H4 (cell line): ENCODE results near the gene PET100. TPM values are rescaled to one million over a fixed set of nuclear protein-coding genes. Genes with fewer than 3 reads are reported as not detected.

Source experiments
- DNase-seq: peaks from one replicate; pipeline ENCODE4 v3.0.0-alpha.2; 2015; ENCODE audit warnings: low spot score
- total RNA-seq: library from RNA; depleted of rRNA; stranded (reverse); fragments of >200 nt; shearing (Covaris generic); gene quantifications from 2 replicates; pipeline ENCODE4 v1.2.3, GENCODE V29; 2014

Gene PET100
- total RNA-seq, 1 experiment from 2014 or later = 67.1 TPM

DNA sequence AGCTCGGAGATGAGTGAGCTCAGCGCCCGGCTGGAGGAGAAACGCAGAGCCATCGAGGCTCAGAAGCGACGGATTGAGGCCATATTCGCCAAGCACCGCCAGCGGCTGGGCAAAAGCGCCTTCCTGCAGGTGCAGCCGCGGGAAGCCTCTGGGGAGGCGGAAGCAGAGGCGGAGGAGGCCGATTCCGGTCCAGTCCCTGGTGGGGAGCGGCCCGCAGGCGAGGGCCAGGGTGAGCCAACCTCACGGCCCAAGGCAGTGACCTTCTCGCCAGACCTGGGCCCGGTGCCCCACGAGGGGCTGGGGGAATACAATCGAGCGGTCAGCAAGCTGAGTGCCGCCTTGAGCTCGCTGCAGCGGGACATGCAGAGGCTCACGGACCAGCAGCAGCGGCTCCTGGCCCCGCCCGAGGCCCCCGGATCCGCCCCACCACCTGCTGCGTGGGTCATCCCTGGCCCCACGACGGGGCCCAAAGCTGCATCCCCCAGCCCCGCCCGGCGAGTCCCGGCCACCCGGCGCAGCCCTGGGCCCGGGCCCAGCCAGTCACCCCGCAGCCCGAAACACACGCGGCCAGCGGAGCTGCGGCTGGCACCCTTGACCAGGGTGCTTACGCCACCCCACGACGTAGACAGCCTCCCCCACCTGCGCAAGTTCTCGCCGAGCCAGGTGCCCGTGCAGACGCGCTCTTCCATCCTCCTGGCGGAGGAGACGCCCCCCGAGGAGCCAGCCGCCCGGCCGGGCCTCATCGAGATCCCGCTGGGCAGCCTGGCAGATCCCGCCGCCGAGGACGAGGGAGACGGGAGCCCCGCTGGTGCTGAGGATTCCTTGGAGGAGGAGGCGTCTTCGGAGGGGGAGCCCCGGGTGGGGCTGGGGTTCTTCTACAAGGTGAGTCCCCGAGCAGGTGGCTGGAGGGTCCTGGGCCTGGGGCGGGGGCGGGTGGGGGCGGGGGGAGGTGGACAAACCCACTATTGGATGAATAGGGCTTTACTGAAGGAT lies 17.0 kb upstream of the PET100 start:
- no peak for DNase-seq

- no peak for DNase-seq
Observed at GRCh38 chr19:7614859-7615741, 14.5 kb upstream of the PET100 start.

DNA sequence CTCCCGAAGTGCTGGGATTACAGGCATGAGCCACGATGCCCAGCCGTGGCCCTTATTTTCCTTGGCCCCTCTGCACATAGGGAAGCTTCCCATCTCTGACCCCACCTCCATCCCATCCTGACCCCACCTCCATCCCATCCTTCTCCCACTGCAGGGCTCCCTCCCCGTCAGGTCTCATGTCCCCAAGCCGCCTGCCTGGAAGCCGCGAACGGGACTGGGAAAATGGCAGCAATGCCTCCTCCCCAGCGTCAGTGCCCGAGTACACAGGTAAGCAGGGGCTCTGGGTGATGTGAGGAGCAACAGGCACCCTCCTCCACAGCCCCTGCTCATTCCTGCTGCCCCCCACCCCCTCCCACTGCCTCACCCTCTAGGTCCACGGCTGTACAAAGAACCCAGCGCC lies 12.4 kb upstream of the PET100 start:
- no peak for DNase-seq

DNA sequence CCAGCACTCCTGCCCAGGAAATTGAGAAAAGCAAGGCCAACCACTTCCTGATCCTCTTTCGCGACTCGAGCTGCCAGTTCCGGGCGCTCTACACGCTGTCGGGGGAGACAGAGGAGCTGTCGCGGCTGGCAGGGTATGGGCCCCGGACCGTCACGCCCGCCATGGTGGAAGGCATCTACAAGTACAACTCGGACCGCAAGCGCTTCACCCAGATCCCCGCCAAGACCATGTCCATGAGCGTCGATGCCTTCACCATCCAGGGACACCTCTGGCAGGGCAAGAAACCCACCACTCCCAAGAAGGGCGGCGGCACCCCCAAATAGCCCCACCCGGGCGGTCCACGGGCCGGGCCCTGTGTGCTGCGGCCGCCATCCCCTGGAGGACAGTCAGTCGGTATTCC lies 11.9 kb upstream of the PET100 start:
- no peak for DNase-seq

- DNase-seq = no peak
Observed at GRCh38 chr19:7618348-7618747, 11.2 kb upstream of the PET100 start.

DNA sequence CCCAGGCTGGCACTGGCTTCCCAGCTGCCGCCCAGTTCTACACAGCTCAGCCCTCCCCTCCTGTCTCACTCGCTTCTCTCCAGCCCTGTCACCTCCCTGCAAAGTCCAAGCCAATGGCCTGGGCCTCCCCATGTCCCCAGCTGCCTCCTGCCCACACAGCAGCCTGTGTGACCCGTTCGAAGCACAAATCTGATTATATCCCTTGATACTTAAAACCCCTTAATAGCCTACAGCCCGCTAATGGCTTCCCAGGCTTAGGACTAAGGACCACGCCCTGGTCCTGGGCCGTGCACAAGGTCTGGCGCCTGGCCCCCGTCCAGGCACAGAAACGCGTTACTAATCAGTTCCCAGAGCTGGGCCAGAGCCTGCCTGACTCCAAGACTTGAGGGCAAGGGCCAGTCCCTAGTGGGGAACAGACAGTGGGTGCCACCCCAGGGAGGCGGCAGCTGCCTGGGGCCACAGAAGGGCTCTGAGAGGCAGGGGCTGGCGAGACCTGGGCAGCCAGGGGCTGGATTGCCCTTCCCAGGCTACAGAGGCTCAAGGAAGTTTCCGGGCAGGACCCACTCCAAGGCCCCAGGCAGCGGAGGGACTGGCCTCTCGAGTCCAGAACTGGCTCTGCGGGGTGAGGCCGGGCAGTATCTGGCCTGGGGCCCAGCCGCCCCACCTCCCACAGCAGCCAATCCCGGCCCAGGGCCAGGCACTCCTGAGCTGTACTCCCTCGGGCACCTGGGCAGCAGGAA lies 10.7 kb upstream of the PET100 start:
- DNase-seq = no peak

DNA sequence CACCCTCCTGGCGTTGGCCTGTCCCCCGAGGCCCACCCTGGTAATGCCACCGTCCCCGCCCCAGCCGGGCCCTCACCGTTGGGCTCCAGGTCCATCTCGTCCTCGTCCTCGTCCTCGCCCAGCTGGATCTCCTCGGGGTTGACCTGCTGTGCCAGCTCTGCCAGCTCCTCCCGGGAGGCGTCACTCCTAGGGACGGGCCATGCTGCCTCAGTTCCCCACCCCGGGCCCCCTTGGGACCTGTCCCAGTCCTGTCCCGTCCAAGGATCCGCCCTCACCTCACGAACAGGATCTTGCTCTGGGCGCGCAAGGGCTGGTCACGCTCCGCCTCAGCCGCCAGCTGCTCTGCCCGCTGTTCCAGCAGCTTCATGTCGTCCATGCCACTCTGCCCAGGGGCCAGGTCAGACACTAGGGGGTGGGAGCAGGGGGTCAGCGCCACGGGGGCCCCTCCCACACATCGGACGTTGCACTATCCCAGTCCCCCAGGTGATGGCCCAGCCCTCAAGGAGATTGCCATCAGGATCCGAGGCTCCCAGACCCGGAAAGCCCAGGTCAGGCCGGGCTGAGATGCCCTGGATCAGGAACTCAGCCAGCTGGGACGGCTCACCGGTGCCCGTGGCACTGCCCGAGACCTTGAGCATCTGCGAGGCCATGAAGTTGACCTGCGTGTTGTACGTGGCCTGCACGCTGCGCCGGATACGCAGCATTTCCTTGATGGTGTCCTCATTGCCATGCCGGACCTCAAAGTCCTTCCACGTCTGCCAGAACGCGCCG lies 9.7 kb upstream of the PET100 start:
- no peak for DNase-seq

- no peak for DNase-seq
Observed at GRCh38 chr19:7620442-7621412, 8.9 kb upstream of the PET100 start.

GRCh38 chr19:7622933-7623685 lies 6.5 kb upstream of the PET100 start:
- DNase-seq = no peak

DNA sequence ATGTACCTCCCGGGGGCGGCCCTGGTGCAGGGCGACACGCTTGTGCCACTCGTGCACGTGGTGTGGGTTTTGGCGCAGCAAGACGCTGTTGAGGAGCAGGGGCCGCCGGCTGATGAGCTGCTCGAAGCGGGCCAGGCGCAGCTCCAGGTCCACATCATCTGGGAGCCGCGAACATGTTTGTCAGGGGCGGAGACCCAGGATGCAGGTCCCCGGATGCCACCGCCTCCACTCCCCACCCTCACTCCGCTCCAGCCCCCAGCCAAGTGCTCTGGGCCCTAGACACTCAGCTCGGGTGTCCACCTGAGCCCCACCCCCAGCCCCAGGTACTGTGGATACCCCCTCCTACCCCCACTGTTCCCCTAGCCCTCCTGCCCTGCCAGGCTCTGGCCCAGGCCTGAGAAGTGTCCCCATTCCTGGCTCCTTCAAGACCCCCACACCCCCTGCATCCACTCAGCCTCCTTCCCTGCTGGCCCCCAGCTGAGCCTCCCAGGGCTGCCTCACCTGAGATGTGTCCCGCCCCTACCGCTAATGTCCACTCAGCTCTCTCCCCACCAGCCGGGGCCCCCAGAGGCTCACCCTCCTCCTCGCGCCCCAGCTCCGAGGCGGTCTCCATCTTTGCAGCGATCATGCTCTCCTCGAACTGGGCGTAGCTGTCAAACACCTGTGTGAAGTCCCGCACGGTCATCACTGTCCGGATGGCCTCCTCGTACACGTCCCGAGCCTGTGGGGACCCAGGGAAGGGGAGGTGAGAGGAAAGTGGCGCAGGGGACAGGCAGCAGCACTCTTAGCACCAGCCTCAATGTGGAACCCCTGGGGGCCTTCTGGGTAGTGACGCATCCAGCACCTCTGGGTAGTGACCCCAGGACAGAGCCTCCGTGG lies 5.6 kb upstream of the PET100 start:
- DNase-seq = no peak

- DNase-seq = no peak
Observed at GRCh38 chr19:7624810-7625209, 4.8 kb upstream of the PET100 start.

DNA sequence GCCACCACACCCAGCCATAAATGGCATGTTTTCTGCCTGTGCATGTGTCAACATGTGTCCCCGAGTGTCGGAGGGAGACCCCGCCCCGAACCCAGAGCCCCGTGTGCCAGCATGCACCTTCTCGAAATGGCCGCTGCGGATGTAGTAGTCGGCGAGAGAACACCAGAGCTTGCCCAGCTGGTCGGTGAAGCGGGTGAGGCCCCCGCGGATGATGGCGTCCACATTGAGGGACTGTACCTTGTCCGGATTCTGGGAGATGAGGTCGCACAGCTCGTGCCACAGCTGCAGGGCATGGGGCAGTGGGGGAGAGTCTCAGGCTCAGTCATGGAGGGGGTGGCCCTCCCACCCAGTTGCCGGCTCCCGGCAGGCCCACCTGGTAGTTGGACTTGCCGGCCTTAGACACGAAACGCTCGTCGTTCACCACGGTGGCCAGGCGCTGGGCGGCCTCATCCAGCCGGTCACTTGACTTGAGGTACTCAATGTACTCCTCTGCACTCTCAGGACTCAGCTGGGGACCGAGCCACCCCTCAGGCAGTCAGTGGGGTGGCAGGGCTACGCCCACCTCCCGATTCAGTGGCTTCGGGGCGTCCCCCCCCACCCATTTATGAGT lies 3.7 kb upstream of the PET100 start:
- DNase-seq = no peak

DNA sequence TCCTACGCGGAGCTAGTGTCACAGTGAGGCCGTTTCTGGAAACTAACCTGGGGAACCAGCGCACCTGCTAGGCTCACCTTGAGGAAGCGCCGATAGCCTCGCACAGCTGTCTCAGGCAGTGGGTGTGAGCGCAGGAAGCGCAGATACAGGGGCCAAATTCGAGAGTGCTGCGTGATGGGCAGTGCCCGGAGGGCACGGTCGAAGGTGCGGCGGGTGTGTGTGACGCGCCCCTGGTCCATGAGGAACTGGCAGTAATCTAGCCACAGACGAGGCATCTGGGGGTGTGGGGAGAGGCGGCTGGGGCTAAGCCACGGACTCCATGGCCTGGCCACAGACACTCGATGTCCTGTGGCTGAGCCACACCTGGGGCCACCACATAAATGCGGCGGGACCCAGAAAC lies 2.4 kb upstream of the PET100 start:
- no peak for DNase-seq

- no peak for DNase-seq
Observed at GRCh38 chr19:7628589-7629311, 843 bp upstream of the PET100 start.

GRCh38 chr19:7631577-7631976 lies 2.0 kb downstream of the PET100 start:
- DNase-seq = no peak

DNA sequence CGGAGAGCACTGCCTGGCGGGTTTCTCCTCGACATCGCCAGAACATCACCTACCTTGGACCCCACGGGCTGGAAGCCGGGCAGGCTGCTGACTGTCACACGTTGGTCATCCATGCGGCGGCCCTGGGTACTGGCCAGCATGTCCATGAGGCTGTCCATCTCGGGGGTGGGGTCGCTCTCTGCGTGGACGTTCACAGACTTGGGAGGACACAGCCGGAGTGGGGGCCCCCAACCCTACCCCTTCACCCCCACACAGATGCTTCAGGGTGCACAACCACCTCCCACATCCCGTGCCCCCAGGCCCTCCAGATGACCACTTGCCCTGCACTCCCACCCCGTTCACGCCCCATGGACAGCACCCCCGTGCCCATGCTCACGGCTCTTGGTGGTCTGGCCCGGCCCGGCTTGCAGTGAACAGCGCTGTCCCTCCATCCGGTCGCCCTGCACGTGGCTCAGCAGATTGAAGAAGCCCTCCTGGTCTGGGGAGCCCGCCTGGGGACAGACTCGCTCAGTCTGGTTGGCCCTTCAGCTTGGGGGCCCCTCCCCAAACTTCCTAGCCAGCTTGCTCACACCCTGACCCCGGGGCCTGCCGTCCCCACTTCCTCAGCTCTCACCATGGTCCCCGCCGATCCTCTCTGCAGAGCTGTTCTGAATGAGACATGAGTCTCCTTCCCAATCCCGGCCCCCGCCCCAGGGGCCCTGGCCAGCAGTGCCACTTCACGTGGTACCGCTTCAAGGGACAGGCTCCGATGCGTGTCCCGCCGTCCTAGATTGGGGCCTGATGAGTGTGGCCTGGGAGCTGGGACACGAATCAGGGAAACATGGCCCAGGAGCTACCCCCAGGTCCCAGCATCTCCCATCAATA lies 3.0 kb downstream of the PET100 start:
- no peak for DNase-seq
